GM10248 (cell line): ENCODE data around the gene ACTL10.
A peak's percentile ranks its signal among the peaks of the same experiment; 100 is the strongest.

ENCODE experiments used
- CTCF ChIA-PET: fragments of 300-600 bp; sonication (Branson Sonifier 250); formaldehyde crosslinking; extraction: SDS; loops from one replicate; lab custom pipeline; 2021; ENCODE audit warnings: antibody characterized with exemption; lab: Yijun Ruan, JAX
- POLR2A ChIA-PET: fragments of 350-650 bp; sonication (Branson Sonifier 250); formaldehyde crosslinking; extraction: SDS; loops from one replicate; lab custom pipeline; 2020; ENCODE audit warnings: antibody characterized with exemption; lab: Yijun Ruan, JAX
- DNase-seq: peaks from one replicate; pipeline ENCODE4 v3.0.0; 2012; ENCODE audit errors: extremely low spot score
- TF ChIP-seq, protein P1 (sequence below): IDR thresholded peaks from 2 replicates; pipeline ENCODE4 v1.5.1; 2012; ENCODE audit warnings: mild to moderate bottlenecking, low read depth; ENCODE audit errors: extremely low read depth, missing control alignments, control extremely low read depth

The ACTL10 gene

DNA sequence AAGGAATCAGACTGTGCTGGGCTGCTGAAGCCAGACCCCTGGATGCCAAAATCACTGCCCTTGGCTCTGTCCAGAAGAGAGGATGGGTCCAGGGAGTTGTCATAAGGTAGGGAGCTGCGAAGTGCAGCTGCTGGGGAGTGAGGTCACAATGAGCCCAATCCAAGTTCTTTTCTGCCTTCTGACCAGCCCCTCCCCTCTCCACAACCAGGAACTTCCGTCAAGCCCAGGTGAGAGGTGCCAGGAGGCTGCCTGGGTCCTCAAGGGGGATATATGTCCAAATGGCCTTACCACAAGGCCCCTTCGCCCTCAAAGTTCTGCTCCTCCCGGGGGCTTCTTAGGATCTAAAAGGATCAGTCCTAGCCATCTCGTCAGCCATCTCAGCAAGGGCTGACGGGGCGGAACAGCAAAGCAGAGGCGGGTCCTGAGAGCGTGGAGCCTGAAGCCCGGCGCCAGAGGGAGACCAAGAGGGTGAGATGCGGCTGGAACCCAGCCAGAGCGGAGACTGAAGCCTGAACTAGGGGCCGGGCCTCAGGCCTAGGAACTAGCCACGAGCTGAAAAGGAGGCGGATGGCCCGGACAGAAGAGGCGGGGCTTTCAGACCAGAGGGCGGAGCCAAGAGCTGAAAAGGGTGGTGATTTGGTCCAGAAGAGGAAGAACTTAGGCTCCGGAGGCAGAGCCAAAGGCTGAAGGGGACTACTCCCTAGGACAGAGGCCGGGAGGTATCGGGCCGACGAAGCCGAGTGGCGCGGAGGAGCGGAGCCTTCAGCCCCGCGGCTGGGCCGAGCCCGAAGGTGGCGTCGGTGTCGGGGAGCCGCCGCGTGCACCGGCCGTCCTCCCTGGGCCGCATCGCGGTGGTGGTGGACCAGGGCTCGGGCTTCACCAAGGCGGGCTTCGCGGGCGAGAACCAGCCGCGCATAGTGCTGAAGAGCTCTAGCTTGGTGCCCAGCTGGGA lies at the start of gene ACTL10:
ACTL10 (plus strand) TSS at position 651 of the 952 bp plus-strand sequence. CDS start 555 bp downstream, outside the sequence.
- TF ChIP-seq, protein P1, sequence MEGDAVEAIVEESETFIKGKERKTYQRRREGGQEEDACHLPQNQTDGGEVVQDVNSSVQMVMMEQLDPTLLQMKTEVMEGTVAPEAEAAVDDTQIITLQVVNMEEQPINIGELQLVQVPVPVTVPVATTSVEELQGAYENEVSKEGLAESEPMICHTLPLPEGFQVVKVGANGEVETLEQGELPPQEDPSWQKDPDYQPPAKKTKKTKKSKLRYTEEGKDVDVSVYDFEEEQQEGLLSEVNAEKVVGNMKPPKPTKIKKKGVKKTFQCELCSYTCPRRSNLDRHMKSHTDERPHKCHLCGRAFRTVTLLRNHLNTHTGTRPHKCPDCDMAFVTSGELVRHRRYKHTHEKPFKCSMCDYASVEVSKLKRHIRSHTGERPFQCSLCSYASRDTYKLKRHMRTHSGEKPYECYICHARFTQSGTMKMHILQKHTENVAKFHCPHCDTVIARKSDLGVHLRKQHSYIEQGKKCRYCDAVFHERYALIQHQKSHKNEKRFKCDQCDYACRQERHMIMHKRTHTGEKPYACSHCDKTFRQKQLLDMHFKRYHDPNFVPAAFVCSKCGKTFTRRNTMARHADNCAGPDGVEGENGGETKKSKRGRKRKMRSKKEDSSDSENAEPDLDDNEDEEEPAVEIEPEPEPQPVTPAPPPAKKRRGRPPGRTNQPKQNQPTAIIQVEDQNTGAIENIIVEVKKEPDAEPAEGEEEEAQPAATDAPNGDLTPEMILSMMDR: peak; percentile 40
- CTCF ChIA-PET: interaction anchor here (0.8 to 5.6 kb wide), 17 partner anchors 9 to 268 kb away, joined by 3 to 61 read pairs (median 5); partner anchors contain the start of genes CBFA2T2 and CDK5RAP1
- peak; percentile 94 for DNase-seq
- POLR2A ChIA-PET: interaction anchor here (0.6 to 1.1 kb wide), 5 partner anchors 13 to 1919 kb away, joined by 3 to 11 read pairs (median 4); partner anchors contain the start of gene CBFA2T2

DNA sequence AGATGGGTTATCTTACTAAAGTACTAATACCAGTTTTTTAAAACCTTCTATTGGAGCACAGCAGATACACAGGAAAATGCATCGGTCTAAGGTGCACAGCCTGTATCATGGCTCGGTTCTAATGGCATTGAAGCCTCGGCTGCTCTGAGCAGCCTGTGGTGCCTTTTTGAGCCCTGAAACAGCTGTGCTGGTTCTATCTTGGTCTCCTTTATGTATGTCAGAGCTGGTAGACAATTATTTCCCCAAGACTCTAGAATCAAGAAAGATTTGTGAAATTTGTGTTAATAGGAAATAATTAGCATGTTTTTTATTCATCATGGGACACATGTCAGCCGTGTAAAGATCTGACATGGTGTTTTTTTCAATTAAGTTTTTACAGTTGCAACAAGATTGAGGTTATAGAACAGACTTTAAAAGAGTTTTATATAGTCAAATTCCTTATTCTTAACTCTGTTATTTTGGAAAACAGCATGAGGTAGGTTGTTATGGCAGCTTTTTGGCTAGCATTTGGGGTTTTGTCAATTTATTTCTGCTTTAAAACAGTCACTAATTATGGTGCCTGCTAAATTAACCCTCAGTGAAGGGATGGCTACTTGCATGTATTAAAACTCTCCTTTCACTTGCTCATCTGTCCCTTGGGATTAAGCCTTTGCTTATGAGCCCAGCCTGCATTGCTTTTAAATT lies 44.9 kb upstream of the ACTL10 start:
- CTCF ChIA-PET: interaction anchor here (1.0 to 1.8 kb wide), 4 partner anchors 9 to 32 kb away, joined by 3 read pairs; no protein-coding TSS in a partner anchor
- DNase-seq: no peak
- TF ChIP-seq, protein P1: no peak
- POLR2A ChIA-PET: no interaction called here

DNA sequence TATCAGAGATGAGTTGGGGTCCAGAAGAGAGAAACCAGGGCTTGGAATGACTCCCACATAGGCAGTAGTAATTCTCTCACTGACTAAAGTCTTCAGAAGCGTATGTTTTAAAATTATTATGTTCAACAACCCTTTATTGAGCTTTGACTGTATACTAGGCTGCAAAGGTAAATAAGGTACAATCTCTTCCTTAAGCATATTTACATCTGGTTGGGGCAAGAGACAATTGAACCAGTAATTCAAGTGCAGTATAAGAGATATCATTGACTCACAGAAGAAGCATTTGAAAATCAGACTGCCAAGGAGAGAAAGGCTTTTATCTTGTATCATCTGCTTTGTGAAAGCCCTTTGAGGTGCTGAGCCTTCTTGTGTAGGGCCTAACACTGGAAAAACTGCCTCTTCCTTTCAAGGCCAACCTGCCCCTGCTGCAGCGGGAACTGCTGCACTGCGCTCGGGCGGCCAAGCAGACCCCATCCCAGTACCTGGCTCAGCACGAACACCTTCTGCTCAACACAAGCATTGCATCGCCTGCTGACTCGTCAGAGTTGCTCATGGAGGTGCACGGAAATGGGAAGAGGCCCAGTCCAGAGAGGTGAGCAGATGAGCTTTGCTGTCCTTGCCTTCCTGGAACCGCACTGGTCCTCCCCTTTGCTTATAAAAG lies 43.9 kb upstream of the ACTL10 start:
- CTCF ChIA-PET: interaction anchor here (1.0 to 1.8 kb wide), 4 partner anchors 8 to 31 kb away, joined by 3 read pairs; no protein-coding TSS in a partner anchor
- POLR2A ChIA-PET: no interaction called here
- no peak for DNase-seq
- TF ChIP-seq, protein P1: no peak

DNA sequence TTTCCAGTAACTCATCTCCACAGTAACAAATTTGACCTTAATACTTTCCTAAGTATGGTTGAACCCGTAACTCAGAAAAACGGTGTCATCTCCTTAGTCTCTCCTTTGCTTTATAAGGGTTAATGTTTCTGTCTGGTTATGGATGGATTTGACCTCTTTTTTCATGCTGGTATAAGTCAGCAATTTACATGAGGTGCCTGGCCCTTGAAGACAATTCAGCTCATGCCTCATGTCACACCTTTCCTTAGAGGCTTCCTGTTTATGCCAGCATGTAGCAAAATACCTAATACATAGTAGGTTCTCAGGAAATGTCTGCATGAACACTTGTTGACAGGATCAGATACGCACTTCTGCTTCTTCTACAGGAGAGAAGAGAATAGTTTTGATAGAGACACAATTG lies 42.3 kb upstream of the ACTL10 start:
- CTCF ChIA-PET: no interaction called here

DNA sequence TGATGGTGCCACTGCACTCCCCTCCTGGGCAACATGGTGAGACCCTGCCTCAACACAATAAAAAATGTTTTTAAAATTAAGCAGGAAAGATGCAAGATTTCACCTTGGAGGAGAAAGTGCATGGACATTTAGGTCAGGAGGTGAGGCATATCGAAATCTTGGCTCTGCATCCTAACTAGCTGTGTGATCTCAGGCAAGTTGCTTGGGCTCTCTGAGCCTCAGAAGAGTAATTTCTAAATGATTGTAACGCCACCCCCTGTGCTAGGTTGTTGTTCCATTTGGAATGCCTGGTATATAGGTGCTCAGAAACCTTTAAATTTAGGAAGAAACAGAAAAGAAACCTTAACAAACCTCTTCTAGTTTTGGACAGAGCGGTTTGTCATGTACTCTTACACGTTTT lies 40.6 kb upstream of the ACTL10 start:
- TF ChIP-seq, protein P1: no peak
- DNase-seq: no peak
- CTCF ChIA-PET: interaction anchor here (0.9 to 1.5 kb wide), 2 partner anchors 17 to 39 kb away, joined by 3 to 4 read pairs; no protein-coding TSS in a partner anchor
- POLR2A ChIA-PET: no interaction called here

More for the DNA sequence above, 42.3 kb upstream of the ACTL10 start:
- POLR2A ChIA-PET: no interaction called here
- no peak for DNase-seq
- TF ChIP-seq, protein P1: no peak
